SU-DHL-6 (cell line): ENCODE measurements around the gene SPG7.

Experiments used
- EZH2phosphoT487 ChIP-seq: fragments of 200-600 bp; sonication (generic), shearing (Covaris generic); conservative IDR thresholded peaks from 2 replicates; pipeline ENCODE4 v1.6.1; 2018; ENCODE audit warnings: mild to moderate bottlenecking, antibody characterized with exemption, low read length, moderate library complexity, mixed read lengths
- TF ChIP-seq, protein P1 (sequence below): fragments of 200-600 bp; sonication (generic); IDR thresholded peaks from one replicate; pipeline ENCODE4 v1.5.1; 2017; ENCODE audit warnings: antibody characterized with exemption, mild to moderate bottlenecking, low read length, moderate library complexity; ENCODE audit not compliant: insufficient read depth, poor library complexity, severe bottlenecking

DNA sequence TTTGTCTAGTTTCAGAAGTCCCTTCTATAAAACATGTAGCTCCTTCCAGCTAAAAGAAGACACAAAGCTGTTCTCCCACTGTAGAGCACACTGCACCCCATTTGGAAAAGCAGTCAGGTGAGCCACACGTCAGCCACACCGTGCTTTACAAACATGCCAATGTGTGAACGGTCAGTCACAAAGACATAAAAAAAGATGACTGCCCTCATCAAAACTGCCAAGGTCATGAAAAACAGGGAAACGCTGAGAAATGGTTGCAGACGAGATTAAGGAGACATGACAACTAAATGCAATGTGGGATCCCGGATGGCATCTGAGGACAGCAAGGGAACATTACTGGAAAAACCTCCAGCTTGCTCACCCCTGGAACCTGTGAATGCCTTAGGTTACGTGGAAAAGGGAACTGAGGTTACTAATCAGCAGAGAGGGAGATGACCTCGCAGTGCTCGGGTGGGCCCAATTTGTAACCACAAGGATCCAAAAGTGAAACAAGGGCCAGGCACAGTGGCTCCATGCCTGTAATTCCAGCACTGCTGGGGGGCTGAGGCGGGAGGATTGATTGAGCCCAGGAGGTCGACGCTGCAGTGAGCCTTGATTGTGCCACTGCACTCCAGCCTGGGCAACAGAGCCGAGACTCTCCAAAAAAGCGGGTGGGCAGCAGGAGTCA, 25.9 kb upstream of the SPG7 start:
- TF ChIP-seq, protein P1, sequence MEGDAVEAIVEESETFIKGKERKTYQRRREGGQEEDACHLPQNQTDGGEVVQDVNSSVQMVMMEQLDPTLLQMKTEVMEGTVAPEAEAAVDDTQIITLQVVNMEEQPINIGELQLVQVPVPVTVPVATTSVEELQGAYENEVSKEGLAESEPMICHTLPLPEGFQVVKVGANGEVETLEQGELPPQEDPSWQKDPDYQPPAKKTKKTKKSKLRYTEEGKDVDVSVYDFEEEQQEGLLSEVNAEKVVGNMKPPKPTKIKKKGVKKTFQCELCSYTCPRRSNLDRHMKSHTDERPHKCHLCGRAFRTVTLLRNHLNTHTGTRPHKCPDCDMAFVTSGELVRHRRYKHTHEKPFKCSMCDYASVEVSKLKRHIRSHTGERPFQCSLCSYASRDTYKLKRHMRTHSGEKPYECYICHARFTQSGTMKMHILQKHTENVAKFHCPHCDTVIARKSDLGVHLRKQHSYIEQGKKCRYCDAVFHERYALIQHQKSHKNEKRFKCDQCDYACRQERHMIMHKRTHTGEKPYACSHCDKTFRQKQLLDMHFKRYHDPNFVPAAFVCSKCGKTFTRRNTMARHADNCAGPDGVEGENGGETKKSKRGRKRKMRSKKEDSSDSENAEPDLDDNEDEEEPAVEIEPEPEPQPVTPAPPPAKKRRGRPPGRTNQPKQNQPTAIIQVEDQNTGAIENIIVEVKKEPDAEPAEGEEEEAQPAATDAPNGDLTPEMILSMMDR, result no peak
- no peak for TF ChIP-seq EZH2phosphoT487
